Measurements from ENCODE around the gene SRP19. TPM values are rescaled to one million over a fixed set of nuclear protein-coding genes. Genes with fewer than 3 reads are reported as not detected.

Gene SRP19
- total RNA-seq, 1 experiment from 2014 or later: 56.4 TPM

DNA sequence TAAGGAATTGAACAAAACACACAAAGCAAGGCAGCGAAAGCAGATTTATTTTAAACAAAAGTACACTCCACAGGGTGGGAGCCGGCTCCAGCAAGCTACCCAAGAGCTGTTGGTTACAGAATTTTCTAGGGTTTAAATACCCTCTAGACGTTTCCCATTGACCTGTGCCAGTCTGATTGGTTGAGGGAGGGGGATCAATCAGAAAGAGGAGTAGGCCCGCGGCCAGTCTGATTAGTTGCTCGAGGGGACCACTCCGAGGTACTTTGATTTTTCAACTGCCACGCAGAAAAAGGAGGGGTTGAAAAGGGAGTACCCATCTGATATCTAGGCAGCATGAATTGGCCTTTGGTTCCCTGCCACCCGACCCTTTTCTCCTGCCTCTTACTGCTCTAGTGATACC, 998 bp downstream of the SRP19 start:
- TF ChIP-seq, protein P1, sequence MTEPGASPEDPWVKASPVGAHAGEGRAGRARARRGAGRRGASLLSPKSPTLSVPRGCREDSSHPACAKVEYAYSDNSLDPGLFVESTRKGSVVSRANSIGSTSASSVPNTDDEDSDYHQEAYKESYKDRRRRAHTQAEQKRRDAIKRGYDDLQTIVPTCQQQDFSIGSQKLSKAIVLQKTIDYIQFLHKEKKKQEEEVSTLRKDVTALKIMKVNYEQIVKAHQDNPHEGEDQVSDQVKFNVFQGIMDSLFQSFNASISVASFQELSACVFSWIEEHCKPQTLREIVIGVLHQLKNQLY (CRISPR knock-in tag; IDR thresholded peaks at IDR 0.05): no peak
- TF ChIP-seq TCF7 (CRISPR knock-in tag; IDR thresholded peaks at IDR 0.05; ENCODE audit: low read depth) (no peak), HMGA2 (CRISPR knock-in tag; IDR thresholded peaks at IDR 0.05) (no peak), ZNF219 (CRISPR knock-in tag; IDR thresholded peaks at IDR 0.05; ENCODE audit: borderline replicate concordance) (no peak), NR1H2 (CRISPR knock-in tag; IDR thresholded peaks at IDR 0.05) (no peak), ZNF232 (CRISPR knock-in tag; IDR thresholded peaks at IDR 0.05) (no peak), ZBTB43 (CRISPR knock-in tag; IDR thresholded peaks at IDR 0.05) (no peak), ZNF138 (CRISPR knock-in tag; conservative IDR thresholded peaks at IDR 0.05) (no peak), GABPB1 (CRISPR knock-in tag; IDR thresholded peaks at IDR 0.05) (no peak)
- TF ChIP-seq, protein P2, sequence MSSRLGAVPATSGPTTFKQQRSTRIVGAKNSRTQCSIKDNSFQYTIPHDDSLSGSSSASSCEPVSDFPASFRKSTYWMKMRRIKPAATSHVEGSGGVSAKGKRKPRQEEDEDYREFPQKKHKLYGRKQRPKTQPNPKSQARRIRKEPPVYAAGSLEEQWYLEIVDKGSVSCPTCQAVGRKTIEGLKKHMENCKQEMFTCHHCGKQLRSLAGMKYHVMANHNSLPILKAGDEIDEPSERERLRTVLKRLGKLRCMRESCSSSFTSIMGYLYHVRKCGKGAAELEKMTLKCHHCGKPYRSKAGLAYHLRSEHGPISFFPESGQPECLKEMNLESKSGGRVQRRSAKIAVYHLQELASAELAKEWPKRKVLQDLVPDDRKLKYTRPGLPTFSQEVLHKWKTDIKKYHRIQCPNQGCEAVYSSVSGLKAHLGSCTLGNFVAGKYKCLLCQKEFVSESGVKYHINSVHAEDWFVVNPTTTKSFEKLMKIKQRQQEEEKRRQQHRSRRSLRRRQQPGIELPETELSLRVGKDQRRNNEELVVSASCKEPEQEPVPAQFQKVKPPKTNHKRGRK (CRISPR knock-in tag; IDR thresholded peaks at IDR 0.05; ENCODE audit: borderline replicate concordance): no peak
- TF ChIP-seq, protein P3, sequence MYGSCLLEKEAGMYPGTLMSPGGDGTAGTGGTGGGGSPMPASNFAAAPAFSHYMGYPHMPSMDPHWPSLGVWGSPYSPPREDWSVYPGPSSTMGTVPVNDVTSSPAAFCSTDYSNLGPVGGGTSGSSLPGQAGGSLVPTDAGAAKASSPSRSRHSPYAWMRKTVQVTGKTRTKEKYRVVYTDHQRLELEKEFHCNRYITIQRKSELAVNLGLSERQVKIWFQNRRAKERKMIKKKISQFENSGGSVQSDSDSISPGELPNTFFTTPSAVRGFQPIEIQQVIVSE (CRISPR knock-in tag; IDR thresholded peaks at IDR 0.05; ENCODE audit: borderline replicate concordance): no peak
- ChIA-PET POLR2A (no interaction called here), CTCF (interaction anchor here (1.9 kb wide), 1 partner anchor 14 kb away, joined by 21 read pairs; no protein-coding TSS in a partner anchor)
- Mint-ChIP-seq H3K36me3 (peaks cover 38% of the 10 kb centered on the region), H3K4me1 (peaks cover 17% of the 10 kb centered on the region), H3K9me3 (peaks cover 5% of the 10 kb centered on the region; the same call in 1 of the 2 replicates), H3K27ac (0 out of 2 replicates have a peak overlapping the region, but pooled peaks have one; percentile 32), H3K4me3 (peak overlapping the region; percentile 96), H3K27me3 (ENCODE audit: low read depth) (peaks cover 18% of the 10 kb centered on the region)
- DNase-seq (ENCODE audit: low spot score) (no peak), ATAC-seq (peak; percentile 7; the same call in 1 of the 2 replicates)

DNA sequence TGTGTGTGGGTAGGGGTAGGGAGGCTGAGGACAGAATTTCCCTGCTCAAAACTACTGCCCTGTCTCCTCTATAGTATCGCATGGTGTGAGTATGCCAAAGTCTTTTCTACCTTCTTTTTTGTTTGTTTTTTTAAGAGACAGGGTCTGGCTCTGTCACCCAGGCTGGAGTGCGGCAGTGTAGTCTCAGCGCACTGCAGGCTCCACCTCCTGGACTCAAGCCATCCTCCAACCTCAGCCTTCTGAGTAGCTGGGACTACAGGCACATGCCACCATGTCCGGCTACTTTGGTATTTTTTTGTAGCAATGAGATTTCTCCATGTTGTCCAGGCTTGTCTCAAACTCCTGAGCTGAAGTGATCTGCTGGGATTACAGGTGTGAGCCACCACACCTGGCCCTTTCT, 2.5 kb downstream of the SRP19 start:
- peaks cover 17% of the 10 kb centered on the region for H3K4me1 Mint-ChIP-seq
- POLR2A ChIA-PET: no interaction called here

More for the DNA sequence above, 2.5 kb downstream of the SRP19 start:
- Mint-ChIP-seq H3K4me3 (no peak overlapping the region; the same call in 1 of the 2 replicates), H3K36me3 (peaks cover 50% of the 10 kb centered on the region), H3K9me3 (peaks cover 5% of the 10 kb centered on the region; the same call in 1 of the 2 replicates), H3K27me3 (ENCODE audit: low read depth) (peaks cover 14% of the 10 kb centered on the region), H3K27ac (no peak overlapping the region)
- ATAC-seq (no peak), DNase-seq (ENCODE audit: low spot score) (no peak)
- no peak for TF ChIP-seq FOXP1 (CRISPR knock-in tag; IDR thresholded peaks at IDR 0.05; ENCODE audit: borderline replicate concordance)
- TF ChIP-seq SMAD4 (CRISPR knock-in tag; IDR thresholded peaks at IDR 0.05): no peak
- TF ChIP-seq, protein P4, sequence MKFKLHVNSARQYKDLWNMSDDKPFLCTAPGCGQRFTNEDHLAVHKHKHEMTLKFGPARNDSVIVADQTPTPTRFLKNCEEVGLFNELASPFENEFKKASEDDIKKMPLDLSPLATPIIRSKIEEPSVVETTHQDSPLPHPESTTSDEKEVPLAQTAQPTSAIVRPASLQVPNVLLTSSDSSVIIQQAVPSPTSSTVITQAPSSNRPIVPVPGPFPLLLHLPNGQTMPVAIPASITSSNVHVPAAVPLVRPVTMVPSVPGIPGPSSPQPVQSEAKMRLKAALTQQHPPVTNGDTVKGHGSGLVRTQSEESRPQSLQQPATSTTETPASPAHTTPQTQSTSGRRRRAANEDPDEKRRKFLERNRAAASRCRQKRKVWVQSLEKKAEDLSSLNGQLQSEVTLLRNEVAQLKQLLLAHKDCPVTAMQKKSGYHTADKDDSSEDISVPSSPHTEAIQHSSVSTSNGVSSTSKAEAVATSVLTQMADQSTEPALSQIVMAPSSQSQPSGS (CRISPR knock-in tag; IDR thresholded peaks at IDR 0.05; ENCODE audit: borderline replicate concordance, low read depth): no peak
- TF ChIP-seq ZNF425 (CRISPR knock-in tag; conservative IDR thresholded peaks at IDR 0.05): no peak
- TF ChIP-seq, protein P5, sequence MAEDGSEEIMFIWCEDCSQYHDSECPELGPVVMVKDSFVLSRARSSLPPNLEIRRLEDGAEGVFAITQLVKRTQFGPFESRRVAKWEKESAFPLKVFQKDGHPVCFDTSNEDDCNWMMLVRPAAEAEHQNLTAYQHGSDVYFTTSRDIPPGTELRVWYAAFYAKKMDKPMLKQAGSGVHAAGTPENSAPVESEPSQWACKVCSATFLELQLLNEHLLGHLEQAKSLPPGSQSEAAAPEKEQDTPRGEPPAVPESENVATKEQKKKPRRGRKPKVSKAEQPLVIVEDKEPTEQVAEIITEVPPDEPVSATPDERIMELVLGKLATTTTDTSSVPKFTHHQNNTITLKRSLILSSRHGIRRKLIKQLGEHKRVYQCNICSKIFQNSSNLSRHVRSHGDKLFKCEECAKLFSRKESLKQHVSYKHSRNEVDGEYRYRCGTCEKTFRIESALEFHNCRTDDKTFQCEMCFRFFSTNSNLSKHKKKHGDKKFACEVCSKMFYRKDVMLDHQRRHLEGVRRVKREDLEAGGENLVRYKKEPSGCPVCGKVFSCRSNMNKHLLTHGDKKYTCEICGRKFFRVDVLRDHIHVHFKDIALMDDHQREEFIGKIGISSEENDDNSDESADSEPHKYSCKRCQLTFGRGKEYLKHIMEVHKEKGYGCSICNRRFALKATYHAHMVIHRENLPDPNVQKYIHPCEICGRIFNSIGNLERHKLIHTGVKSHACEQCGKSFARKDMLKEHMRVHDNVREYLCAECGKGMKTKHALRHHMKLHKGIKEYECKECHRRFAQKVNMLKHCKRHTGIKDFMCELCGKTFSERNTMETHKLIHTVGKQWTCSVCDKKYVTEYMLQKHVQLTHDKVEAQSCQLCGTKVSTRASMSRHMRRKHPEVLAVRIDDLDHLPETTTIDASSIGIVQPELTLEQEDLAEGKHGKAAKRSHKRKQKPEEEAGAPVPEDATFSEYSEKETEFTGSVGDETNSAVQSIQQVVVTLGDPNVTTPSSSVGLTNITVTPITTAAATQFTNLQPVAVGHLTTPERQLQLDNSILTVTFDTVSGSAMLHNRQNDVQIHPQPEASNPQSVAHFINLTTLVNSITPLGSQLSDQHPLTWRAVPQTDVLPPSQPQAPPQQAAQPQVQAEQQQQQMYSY (CRISPR knock-in tag; IDR thresholded peaks at IDR 0.05): no peak
- TF ChIP-seq, protein P6, sequence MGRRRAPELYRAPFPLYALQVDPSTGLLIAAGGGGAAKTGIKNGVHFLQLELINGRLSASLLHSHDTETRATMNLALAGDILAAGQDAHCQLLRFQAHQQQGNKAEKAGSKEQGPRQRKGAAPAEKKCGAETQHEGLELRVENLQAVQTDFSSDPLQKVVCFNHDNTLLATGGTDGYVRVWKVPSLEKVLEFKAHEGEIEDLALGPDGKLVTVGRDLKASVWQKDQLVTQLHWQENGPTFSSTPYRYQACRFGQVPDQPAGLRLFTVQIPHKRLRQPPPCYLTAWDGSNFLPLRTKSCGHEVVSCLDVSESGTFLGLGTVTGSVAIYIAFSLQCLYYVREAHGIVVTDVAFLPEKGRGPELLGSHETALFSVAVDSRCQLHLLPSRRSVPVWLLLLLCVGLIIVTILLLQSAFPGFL (CRISPR knock-in tag; IDR thresholded peaks at IDR 0.05; ENCODE audit: borderline replicate concordance): no peak
- CTCF ChIA-PET: interaction anchor here (1.2 kb wide), 1 partner anchor 15 kb away, joined by 4 read pairs; no protein-coding TSS in a partner anchor

All from WTC11 (cell line).